ENCODE results near the gene RNF10.

The RNF10 gene

GRCh38 chr12:120584343-120585149 lies 50.4 kb downstream of the RNF10 start:
- in situ Hi-C loops (cut with MboI; ENCODE audit: low sequenced_read_pairs, unreplicated experiment): no loop called here

GRCh38 chr12:120586206-120586605 lies 52.0 kb downstream of the RNF10 start:
- no peak for TF ChIP-seq CTCF (IDR thresholded peaks at IDR 0.05; ENCODE audit: borderline replicate concordance, control extremely low read depth, extremely low read depth, insufficient read depth, missing control alignments)
- no peak for DNase-seq (ENCODE audit: low spot score)
- in situ Hi-C loops (cut with MboI; ENCODE audit: low sequenced_read_pairs, unreplicated experiment): no loop called here

More at GRCh38 chr12:120584343-120585149, 50.4 kb downstream of the RNF10 start:
- TF ChIP-seq CTCF (IDR thresholded peaks at IDR 0.05; ENCODE audit: borderline replicate concordance, control extremely low read depth, extremely low read depth, insufficient read depth, missing control alignments): peak; percentile 26
- DNase-seq (ENCODE audit: low spot score): peak; percentile 73

GRCh38 chr12:120586860-120587259 lies 52.7 kb downstream of the RNF10 start:
- DNase-seq (ENCODE audit: low spot score): no peak
- TF ChIP-seq CTCF (IDR thresholded peaks at IDR 0.05; ENCODE audit: borderline replicate concordance, control extremely low read depth, extremely low read depth, insufficient read depth, missing control alignments): no peak
- in situ Hi-C loops (cut with MboI; ENCODE audit: low sequenced_read_pairs, unreplicated experiment): no loop called here

DNA sequence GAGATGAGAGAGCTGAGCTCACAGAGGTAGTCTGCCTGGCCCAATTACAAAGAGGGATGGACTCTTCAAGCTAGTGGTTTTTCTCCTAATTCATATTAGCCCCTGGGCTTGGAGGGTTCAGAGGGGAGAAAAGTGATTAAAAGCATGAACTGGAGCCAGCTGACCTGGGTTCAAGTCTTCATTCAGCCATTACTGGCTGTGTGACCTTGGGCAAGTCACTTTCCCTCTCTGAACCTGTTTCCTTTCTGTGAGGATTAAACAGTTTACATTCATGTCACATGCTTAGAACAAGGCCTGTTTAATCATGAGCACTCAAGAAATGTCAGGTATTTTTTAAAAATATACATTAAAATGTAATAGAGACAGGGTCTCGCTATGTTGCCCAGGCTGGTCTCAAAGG lies 54.2 kb downstream of the RNF10 start:
- in situ Hi-C loops (cut with MboI; ENCODE audit: low sequenced_read_pairs, unreplicated experiment): no loop called here
- no peak for TF ChIP-seq CTCF (IDR thresholded peaks at IDR 0.05; ENCODE audit: borderline replicate concordance, control extremely low read depth, extremely low read depth, insufficient read depth, missing control alignments)

DNA sequence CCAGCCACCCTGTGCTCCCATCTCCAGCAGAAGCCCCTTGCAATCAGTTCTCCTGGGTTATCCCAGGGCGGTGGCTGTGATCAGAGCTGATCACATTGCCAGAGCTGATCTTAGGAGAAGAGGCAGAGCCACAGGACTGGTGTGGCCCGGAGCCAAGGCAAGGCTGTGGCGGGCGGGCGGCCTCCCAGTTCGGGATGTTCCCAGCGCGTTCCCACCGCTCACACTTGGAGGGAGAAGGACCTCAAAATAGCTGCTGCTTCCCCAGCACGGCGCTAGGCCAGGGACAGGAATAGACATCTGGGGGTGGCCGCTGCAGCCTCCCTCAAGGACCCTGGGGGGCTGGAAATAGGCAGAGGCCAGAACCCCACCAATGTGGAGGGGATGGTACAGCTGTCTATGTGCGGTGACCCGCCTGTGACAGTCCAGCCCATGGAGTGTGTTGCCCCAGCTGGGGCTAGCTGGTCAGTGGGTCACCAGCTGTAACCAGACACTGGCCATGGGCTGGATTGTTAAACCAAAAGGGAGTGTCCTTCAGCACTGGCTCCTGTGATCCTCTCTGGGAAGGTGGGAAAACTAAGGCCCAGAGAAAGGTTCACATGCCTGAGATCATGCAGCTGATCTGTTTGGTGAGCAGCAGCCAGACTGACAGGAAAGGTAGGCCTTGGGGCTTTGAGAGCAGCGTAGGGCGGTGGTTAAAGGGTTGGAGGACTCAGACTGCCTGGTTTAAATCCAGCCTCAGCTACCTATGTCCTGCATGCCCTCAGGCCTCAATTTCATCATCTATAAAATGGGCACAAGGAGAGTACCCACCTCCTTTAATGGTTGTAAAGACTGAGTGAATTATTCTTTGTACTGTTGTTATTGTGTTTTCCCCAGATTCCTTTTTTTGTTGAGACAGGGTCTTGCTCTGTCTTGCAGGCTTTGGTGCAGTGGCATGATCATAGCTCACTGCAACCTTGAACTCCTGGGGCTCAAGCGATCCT lies 55.1 kb downstream of the RNF10 start:
- in situ Hi-C loops (cut with MboI; ENCODE audit: low sequenced_read_pairs, unreplicated experiment): no loop called here
- no peak for TF ChIP-seq CTCF (IDR thresholded peaks at IDR 0.05; ENCODE audit: borderline replicate concordance, control extremely low read depth, extremely low read depth, insufficient read depth, missing control alignments)
- no peak for DNase-seq (ENCODE audit: low spot score)

More for the DNA sequence above, 54.2 kb downstream of the RNF10 start:
- no peak for DNase-seq (ENCODE audit: low spot score)

DNA sequence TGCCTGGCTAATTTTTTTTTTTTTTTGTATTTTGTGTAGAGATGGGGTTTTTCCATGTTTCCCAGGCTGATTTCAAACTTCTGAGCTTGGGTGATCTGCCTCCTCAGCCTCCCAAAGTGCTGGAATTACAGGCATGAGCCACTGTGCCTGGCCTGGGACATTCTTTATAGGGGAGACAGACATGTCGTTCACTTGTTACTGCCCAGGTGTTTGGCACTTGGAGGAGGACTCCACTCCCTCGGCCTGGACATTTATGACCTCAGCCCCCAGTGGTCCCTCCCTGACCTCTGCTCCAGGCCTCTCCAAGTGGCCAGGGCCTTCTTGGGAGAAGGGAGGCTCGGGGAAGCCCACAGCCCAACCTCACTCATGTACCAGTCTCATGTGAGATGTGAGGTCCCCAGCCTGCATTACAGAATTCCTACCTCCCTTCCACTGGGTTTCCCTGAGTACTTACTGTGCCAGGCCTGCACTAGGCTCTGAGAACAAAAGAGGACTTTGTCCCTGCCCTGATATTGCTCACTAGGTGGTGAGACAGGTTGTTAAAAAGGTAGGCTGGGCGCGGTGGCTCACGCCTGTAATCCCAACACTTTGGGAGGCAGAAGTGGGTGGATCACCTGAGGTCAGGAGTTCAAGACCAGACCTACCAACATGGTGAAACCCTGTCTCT lies 56.7 kb downstream of the RNF10 start:
- in situ Hi-C loops (cut with MboI; ENCODE audit: low sequenced_read_pairs, unreplicated experiment): loop anchor here (10.0 kb wide), 1 partner anchor 124 kb away; the partner anchor contains the start of gene UNC119B
- TF ChIP-seq CTCF (IDR thresholded peaks at IDR 0.05; ENCODE audit: borderline replicate concordance, control extremely low read depth, extremely low read depth, insufficient read depth, missing control alignments): no peak
- no peak for DNase-seq (ENCODE audit: low spot score)

Data from GM13976 (cell line).